ENCODE results near the gene POGZ.

Gene POGZ

DNA sequence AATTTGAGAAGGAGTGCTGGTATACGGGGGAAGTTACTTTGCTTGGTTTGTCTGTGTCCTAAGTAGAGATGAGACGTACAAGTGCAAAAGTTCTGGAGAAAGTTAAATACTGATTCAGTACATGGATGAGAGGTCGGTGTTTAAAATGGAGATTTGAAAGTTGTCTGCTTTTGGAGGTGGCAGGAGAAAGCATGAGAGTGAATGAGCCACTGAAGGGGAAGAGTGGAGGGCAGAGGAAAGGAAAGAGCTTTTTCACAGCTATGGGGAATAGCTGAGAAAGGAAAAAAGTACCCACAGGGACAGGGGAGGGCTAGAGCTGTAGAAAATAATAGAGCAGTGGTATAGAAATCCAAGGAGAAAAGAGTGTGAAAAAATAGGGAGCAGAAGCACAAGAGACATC lies 33.7 kb upstream of the POGZ start:
- TF ChIP-seq, protein P1, sequence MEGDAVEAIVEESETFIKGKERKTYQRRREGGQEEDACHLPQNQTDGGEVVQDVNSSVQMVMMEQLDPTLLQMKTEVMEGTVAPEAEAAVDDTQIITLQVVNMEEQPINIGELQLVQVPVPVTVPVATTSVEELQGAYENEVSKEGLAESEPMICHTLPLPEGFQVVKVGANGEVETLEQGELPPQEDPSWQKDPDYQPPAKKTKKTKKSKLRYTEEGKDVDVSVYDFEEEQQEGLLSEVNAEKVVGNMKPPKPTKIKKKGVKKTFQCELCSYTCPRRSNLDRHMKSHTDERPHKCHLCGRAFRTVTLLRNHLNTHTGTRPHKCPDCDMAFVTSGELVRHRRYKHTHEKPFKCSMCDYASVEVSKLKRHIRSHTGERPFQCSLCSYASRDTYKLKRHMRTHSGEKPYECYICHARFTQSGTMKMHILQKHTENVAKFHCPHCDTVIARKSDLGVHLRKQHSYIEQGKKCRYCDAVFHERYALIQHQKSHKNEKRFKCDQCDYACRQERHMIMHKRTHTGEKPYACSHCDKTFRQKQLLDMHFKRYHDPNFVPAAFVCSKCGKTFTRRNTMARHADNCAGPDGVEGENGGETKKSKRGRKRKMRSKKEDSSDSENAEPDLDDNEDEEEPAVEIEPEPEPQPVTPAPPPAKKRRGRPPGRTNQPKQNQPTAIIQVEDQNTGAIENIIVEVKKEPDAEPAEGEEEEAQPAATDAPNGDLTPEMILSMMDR (IDR thresholded peaks at IDR 0.05; ENCODE audit: unreplicated experiment in 3 of 3), result no peak
- Mint-ChIP-seq H3K9me3 (no peaks in the 10 kb centered on the region), H3K36me3 (ENCODE audit: low read depth) (no peaks in the 10 kb centered on the region), H3K4me1 (peaks cover 19% of the 10 kb centered on the region), H3K4me3 (no peak overlapping the region), H3K27ac (peak overlapping the region in 1 of 3 experiments; percentile 1), H3K27me3 (ENCODE audit: low read depth) (peaks cover 9% of the 10 kb centered on the region)

DNA sequence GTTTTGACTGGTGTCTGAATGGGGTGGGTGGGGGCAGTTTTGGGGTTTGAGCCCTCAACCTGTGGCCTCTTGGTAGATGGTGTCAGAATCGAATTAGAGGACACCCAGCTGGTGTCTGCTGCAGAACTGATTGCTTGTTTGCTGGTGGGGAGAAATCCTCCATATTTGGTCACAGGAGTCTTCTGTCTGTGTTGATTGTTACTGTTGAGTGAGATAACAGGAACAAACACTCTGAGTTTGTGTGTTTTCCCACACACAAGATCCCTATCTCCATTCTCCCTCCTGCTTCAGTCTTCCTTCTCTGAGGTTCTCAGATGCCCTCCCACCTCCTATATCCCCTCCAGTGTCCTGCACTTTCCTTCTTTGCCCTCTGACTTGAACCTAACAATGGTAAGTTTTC lies 32.8 kb upstream of the POGZ start:
- Mint-ChIP-seq H3K27ac (no peak overlapping the region), H3K36me3 (ENCODE audit: low read depth) (no peaks in the 10 kb centered on the region), H3K4me3 (no peak overlapping the region), H3K9me3 (no peaks in the 10 kb centered on the region), H3K27me3 (ENCODE audit: low read depth) (peaks cover 9% of the 10 kb centered on the region), H3K4me1 (peaks cover 19% of the 10 kb centered on the region)
- TF ChIP-seq, protein P1 (IDR thresholded peaks at IDR 0.05; ENCODE audit: unreplicated experiment in 3 of 3), result no peak

DNA sequence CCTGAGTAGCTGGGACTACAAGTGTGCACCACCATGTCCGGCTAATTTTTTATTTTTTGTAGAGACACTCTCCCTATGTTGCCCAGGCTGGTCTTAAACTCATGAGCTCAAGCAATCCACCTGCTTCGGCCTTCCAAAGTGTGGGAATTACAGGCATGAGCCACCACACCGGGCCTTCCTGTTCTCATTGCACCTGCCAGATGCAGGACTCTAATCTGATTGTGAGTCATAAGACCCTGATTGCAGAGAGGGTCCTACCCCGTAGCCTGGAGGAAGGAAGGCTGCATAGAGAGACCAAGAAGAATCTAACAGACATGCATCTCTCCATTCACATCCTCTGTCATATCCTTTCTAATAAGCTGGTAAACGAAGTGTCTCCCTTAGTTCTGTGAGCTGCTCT lies 32.3 kb upstream of the POGZ start:
- TF ChIP-seq, protein P1 (IDR thresholded peaks at IDR 0.05; ENCODE audit: unreplicated experiment in 3 of 3), result no peak
- Mint-ChIP-seq H3K36me3 (ENCODE audit: low read depth) (no peaks in the 10 kb centered on the region), H3K27me3 (ENCODE audit: low read depth) (peaks cover 9% of the 10 kb centered on the region), H3K4me1 (peaks cover 19% of the 10 kb centered on the region), H3K4me3 (no peak overlapping the region), H3K27ac (no peak overlapping the region), H3K9me3 (no peaks in the 10 kb centered on the region)

DNA sequence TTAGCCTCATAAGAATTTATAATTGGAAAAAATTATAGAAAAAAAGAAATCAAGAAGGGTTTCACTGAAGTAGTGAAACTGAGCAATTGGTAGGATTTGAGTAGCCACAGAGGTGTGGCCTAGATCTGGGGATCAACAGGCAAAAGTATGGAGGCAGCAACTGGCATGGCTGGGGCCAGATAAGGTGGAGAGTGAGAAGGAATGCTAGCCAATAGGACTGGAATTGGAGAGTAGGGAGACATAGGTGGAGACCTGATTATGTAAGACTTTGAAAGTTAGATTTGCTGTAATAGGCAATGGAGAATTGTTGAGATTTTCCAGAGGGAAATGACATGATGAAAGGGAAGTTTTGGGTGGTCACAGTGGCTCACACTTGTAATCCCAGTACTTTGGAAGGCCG lies 27.3 kb upstream of the POGZ start:
- H3K4me1 Mint-ChIP-seq, result peaks cover 9% of the 10 kb centered on the region
- H3K36me3 Mint-ChIP-seq (ENCODE audit: low read depth), result no peaks in the 10 kb centered on the region
- no peak overlapping the region for H3K4me3 Mint-ChIP-seq
- H3K9me3 Mint-ChIP-seq, result peaks cover 8% of the 10 kb centered on the region
- TF ChIP-seq, protein P1 (IDR thresholded peaks at IDR 0.05; ENCODE audit: unreplicated experiment in 3 of 3), result no peak
- no peak overlapping the region for H3K27ac Mint-ChIP-seq
- peaks cover 6% of the 10 kb centered on the region for H3K27me3 Mint-ChIP-seq (ENCODE audit: low read depth)

DNA sequence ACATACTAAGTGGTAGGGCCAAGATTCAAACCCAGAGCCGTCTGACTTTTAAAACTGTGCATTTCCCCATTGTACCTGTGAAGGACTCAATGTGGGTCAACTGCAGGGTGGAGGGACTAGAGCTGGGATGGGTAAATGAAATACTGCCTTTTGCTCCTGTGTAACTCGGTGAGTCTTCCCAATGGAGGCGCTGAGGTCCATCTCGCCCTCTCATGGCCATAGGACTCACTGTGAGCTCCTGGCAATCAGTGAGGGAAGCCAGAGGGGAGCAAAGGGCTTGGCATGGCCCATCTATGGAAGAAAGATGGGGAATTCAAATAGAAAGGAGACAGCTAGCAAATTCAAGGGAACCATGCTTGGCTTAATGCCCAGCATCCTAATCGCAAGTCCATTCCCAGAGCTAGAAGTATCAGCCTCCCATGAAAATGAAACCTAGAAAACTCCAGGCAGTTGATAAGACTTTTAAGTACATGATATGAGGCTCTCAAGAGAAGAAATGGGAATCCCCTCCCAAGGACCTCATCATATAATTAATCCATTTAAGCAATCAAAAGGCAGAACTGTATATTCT lies 26.5 kb upstream of the POGZ start:
- Mint-ChIP-seq H3K9me3 (peaks cover 8% of the 10 kb centered on the region), H3K4me1 (peaks cover 9% of the 10 kb centered on the region), H3K27me3 (ENCODE audit: low read depth) (peaks cover 4% of the 10 kb centered on the region), H3K36me3 (ENCODE audit: low read depth) (no peaks in the 10 kb centered on the region), H3K27ac (no peak overlapping the region), H3K4me3 (no peak overlapping the region)
- TF ChIP-seq, protein P1 (IDR thresholded peaks at IDR 0.05; ENCODE audit: unreplicated experiment in 3 of 3), result no peak

DNA sequence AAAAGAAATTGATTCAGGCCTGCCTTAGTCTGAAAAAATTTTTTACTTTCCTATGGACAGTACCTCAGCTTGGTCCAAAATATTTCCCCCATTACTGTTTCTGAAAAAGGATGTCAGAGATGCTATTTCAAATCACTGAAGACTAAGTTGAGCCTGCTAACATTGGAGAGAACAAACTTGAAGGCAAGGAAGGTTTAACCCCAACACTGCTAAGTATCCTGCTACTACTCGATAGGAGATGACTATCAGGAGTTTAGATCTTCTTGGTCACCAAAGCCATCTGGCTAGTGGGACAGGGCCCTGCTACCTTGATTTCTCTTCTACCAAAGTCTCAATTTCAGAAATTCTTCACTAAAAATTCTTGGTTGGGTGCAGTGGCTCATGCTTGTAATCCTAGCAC lies 22.7 kb upstream of the POGZ start:
- peaks cover 9% of the 10 kb centered on the region for H3K4me1 Mint-ChIP-seq
- H3K4me3 Mint-ChIP-seq, result no peak overlapping the region
- H3K27me3 Mint-ChIP-seq (ENCODE audit: low read depth), result no peaks in the 10 kb centered on the region
- TF ChIP-seq, protein P1 (IDR thresholded peaks at IDR 0.05; ENCODE audit: unreplicated experiment in 3 of 3), result no peak
- no peak overlapping the region for H3K27ac Mint-ChIP-seq
- H3K9me3 Mint-ChIP-seq, result peaks cover 10% of the 10 kb centered on the region
- peaks cover 4% of the 10 kb centered on the region for H3K36me3 Mint-ChIP-seq (ENCODE audit: low read depth)
